ENCODE results near the gene SYCE1L.
"Not testable (repeated sequence)": the region's sequence is repeated elsewhere in the genome, so short reads cannot be mapped to it uniquely, and the experiment has no call there.

Gene SYCE1L

GRCh38 chr16:77206533-77206932 lies 7.3 kb downstream of the SYCE1L start:
- no peak for DNase-seq (ENCODE audit: low read depth)

- no peak for DNase-seq (ENCODE audit: low read depth)
These were observed 7.8 kb downstream of the SYCE1L start for GRCh38 chr16:77207030-77207429.

GRCh38 chr16:77208382-77208781 lies 9.2 kb downstream of the SYCE1L start:
- no peak for DNase-seq (ENCODE audit: low read depth)

DNA sequence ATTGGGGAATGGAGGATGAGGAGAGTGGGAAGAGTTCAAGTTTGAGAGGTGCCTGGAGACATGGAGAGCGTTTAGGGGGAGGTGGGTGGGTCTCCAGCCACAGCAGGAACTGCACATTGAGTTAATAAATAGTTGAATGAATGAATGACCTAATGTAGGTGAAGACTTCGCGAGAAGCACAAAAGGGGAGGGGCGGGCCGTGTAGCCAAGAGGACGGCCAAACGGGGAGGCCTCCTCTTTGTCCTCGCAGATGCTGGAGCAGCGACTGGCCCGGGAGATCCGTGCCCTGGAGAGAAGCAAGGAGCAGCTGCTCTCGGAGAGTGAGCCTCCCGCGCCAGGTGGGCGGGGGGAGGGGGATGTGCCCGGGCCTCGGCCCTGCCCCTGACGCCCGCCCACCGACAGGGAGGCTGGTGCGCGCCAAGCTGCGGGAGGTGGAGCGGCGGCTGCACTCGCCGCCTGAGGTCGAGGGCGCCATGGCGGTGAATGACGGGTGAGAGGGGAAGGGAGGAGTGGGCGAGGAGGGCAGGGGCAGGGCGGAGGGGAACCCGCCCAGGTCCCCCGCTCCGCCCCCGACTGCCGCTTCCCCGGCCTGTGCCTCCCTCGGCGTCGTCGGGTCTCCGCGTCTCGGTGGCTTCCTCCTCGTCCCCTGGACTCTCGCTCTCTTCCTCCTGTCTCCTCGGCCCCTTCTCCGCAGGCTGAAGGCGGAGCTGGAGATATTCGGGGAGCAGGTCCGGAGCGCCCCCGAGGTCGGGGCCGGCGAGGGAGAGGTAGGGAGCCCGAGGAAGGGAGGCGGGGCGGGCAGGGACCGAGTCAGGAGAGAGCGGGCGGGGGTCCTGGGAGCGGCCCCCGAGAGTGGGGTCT lies 12.9 kb downstream of the SYCE1L start:
- peak; percentile 63 for DNase-seq (ENCODE audit: low read depth)

DNA sequence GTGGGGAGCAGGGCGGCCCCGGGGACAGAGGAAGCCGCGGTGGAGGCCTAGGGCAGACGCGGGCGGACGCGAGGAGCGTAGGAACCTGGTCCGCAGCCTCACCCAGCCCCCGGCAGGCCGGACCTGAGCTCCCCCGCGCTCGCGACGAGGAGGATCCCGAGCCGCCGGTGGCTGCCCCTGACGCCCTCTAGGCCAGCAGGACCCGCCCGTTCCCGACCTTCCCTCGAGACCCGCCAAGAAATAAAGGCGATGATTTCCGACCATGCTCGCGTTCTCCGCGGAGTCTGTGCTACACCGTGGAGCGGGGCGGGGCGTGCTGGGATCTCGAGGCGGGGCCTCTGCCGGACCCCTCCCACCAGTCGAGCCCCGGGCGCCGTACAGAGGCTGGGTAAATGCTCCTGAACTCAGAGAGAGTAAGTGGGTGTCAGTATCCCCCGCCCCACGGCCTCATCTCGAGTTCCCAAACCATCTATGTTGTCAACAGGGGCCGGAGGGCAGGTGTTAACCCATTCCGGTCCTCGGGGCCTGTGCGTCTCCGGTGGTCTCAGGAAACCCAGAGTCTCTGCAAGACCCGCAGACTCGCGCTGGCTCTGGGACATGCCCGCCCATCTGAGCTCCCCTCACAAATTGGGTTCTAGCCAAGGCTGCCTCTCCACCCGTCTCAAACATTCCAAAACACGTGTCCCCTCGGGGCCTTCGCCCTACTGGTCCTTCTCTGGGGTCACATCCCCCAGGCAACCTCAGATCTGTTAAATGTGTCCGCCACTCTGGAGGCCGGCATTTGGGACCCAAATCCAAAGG lies 13.7 kb downstream of the SYCE1L start:
- DNase-seq (ENCODE audit: low read depth): peak; percentile 50

DNA sequence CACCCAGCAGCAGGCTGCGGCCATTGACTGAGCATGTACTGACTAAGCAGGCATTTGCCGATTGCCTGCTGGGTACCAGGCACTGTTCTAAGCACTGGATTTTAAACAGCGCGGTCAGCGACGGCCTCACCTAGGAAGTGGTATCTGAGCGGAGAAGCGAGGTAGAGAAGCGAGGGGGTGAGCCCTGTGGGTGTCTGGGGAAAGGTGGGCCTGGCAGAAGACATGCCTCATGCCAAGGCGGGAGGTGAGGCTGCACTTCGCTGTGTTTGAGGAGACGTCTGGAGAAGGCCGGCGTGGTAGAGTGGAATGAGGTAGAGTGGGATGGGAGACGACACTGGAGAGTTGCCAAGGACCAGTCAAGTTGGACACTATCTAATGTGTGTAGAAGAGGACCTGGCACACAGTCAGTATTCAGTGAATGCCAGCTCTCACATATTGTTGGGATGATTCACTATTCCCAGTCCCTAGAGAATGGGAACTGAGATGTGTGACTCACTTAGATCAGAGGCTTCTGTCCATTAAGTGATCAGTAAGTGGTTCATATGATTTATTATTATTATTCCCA lies 14.4 kb downstream of the SYCE1L start:
- no peak for DNase-seq (ENCODE audit: low read depth)

- DNase-seq (ENCODE audit: low read depth): no peak
These were observed 15.4 kb downstream of the SYCE1L start for GRCh38 chr16:77214411-77215138.

GRCh38 chr16:77219437-77219836 lies 20.2 kb downstream of the SYCE1L start:
- DNase-seq (ENCODE audit: low read depth): no peak

GRCh38 chr16:77220427-77220826 lies 21.2 kb downstream of the SYCE1L start:
- no peak for DNase-seq (ENCODE audit: low read depth)

DNA sequence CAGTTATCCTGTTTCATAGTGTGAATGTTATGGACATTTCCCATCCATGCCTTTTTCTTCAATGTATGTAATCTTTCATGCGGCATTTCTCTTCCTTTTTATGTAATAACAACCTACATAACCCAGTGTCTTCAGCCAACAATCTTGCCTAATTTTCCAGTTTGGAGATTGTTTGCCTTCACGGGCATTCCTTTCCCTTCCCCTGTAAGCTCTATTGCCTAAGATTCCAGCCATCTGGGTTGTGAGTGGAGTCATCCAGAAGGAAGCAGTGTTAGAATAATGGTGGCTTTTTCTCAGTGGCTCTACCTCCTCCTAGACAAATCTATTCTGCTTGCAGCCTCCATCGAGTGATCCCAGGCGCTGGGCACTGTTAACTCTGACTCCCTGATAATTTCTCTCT lies 22.3 kb downstream of the SYCE1L start:
- DNase-seq (ENCODE audit: low read depth): no peak

GRCh38 chr16:77223184-77223583 lies 24.0 kb downstream of the SYCE1L start:
- DNase-seq (ENCODE audit: low read depth): no peak

- no peak for DNase-seq (ENCODE audit: low read depth)
These were observed 26.0 kb downstream of the SYCE1L start for GRCh38 chr16:77225182-77225581.

DNA sequence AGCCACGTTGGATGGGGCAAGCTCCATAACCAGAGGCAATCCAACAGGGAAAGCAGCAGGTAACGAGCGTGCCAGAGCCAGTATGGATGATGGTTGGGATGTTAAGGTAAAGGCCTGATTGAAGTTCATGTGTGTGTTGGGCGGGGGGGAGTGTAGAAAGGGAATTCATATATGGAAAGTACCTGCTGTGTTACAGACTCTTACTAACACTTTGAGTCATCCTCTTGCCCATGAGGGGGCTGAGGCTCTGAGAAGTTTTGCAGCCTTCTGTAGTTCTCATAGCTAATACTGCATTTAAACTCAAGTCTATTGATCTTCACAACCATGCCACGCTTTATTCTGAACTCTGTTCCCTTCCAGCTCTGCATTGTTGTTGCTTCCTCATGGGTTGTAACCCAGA lies 28.5 kb downstream of the SYCE1L start:
- DNase-seq (ENCODE audit: low read depth): no peak

DNA sequence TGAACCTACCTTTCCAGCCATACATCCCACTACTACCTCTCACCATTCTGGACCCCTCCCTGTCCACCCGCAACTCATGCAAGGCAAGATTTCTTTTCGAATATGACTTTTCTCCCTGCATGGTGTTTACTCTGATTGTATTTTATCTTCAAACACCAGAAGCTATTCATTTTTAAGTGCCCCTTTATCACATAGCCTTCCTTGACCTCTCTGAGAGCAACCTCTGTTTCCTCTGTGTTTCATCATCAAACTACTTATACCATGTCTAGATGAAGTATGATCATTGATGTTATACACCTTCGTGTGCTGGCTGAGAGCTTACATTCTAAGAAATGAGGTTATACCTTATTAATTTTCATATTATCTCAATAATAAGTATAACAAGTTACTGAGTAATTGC lies 31.8 kb downstream of the SYCE1L start:
- no peak for DNase-seq (ENCODE audit: low read depth)

DNA sequence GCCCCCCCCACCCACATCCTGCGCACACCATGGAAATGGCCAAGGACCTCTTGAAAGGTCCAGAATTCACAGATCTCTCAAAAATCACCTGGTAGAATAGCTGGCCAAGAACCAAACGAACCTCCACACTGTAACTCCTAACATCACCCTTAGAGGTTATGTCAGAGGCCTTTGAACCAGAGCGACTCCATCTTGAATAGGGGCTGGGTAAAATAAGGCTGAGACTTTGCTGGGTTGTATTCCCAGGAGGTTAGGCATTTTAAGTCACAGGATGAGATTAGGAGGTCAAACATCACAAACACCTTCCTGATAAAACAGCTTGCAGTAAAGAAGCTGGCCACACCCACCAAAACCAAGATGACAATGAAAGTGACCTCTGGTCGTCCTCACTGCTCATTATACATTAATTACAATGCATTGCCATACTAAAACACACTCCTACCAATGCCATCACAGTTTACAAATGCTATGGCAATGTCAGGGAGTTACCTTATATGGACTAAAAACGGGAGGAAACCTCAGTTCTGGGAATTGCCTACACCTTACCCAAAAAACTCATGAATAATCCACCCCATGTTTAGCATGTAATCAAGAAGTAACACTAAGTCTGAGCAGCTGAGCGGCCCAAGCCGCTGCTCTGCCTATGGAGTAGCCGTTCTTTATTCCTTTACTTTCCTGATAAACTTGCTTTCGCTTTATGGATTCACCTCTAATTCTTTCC lies 34.8 kb downstream of the SYCE1L start:
- no peak for DNase-seq (ENCODE audit: low read depth)

- no peak for DNase-seq (ENCODE audit: low read depth)
These were observed 35.4 kb downstream of the SYCE1L start for GRCh38 chr16:77234611-77235010.

GRCh38 chr16:77236063-77236511 lies 36.9 kb downstream of the SYCE1L start:
- peak; percentile 75 for DNase-seq (ENCODE audit: low read depth)

DNA sequence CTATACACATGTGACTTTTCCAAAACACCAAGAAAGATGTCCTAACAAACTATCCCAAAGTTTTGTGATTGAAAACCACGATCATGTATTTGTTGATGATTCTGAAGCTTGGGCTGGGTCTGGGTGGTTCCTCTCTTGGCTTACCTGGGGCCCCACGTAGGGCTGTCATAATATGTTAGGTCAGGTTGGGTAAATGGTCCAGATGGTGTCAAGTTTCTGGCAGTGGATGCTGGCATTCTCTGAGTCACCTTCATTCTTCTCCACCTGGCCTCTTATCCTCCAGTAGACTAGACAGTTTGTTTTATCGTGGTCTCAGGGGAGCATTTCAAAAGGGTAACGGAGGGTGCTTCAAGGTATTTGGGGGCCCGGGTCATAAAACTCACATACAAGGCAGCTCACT lies 39.4 kb downstream of the SYCE1L start:
- no peak for DNase-seq (ENCODE audit: low read depth)

DNA sequence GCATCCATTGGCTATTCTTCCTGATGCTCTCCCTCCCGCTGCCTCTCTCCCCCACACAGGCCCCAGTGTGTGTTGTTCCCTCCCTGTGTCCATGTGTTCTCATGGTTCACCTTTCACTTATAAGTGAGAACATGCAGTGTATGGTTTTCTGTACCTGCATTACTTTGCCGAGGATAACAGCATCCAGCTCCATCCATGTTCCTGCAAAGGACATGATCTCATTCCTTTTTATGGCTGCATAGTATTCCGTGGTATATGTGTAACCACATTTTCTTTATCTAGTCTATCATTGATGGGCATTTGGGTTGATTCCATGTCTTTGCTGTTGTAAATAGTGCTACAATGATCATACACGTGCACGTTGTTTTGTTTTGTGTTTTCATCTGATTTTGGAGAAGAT lies 43.3 kb downstream of the SYCE1L start:
- DNase-seq (ENCODE audit: low read depth): not testable (repeated sequence)

DNA sequence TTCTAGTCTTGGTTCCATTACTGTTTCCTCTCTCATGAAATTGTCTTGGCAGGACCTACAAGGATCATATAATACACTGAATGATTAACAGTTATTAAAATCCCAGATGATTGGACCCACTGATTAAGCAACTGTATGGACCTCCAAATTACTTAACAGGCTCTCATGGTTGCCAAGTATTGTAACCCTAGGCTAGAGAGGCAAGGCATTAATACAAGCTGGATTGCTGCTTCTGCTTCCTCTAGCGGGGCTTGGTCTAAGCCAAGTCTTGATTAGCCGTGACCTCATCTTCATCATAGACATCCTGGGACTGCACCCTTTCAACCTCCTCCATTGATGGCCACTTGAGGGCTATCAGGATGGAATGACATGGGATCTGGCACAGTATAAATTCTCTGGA lies 46.9 kb downstream of the SYCE1L start:
- no peak for DNase-seq (ENCODE audit: low read depth)

- DNase-seq (ENCODE audit: low read depth): no peak
These were observed 51.2 kb downstream of the SYCE1L start for GRCh38 chr16:77250400-77250799.

Measured in activated T-helper 9 cell treated with anti-CD3 and anti-CD28 coated beads, Interleukin-2, amount 50 U/mL, for 16 hours (primary cell).